ENCODE results near the gene RFC5. TPM values are rescaled to one million over a fixed set of nuclear protein-coding genes. Genes with fewer than 3 reads are reported as not detected.
A peak's percentile ranks its signal among the peaks of the same experiment; 100 is the strongest.

Gene RFC5
- total and polyA plus RNA-seq, 2 of the 13 experiments (the other 11 are each of a cell fraction or from before 2014, with no cell fraction given), result 16.8 to 51.4 TPM

DNA sequence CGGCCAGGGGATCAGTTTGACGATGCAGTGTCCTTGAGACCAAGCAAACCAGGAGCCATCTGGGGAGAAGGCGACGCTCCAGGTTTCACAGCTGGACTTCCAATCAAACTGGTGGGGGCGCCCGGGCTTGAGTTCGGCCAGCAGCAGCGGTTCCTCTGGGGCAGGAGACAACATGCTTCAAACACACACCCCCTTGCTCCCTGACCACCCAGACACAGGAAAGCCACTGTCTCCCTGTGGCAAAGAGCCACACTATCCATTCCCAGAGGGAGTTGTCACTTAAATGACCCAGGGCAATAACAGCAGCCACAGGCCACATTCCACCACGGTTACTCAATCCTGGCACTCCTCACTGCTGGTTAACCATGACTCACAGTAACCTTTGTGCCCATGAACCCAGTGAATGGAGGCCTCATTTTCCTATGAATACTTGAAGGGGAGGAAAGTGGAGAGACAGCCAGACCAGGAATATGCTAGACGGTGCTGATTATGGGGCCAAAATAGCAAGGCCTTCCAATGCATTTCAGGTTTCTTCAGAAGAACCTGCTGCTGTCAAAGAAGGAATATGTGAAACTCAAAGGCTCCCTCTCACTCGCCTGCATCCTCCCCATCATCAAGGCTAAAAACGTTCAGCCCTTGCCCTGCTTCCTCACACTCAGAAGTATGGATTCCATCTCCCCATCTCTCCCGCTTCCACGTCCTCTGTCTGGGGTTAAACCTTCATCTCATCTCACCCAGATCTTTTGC, 36.0 kb downstream of the RFC5 start (continued):
- TF ChIP-seq RCOR2 (CRISPR knock-in tag; IDR thresholded peaks at IDR 0.05), result peak; percentile 96
- TF ChIP-seq ZNF12 (CRISPR knock-in tag; IDR thresholded peaks at IDR 0.05), result peak; percentile 86; the same call in 1 of the 2 replicates
- TF ChIP-seq YEATS2 (CRISPR knock-in tag; IDR thresholded peaks at IDR 0.05; ENCODE audit: borderline replicate concordance), result peak; percentile 79; the same call in 1 of the 2 replicates
- TF ChIP-seq, protein P1, sequence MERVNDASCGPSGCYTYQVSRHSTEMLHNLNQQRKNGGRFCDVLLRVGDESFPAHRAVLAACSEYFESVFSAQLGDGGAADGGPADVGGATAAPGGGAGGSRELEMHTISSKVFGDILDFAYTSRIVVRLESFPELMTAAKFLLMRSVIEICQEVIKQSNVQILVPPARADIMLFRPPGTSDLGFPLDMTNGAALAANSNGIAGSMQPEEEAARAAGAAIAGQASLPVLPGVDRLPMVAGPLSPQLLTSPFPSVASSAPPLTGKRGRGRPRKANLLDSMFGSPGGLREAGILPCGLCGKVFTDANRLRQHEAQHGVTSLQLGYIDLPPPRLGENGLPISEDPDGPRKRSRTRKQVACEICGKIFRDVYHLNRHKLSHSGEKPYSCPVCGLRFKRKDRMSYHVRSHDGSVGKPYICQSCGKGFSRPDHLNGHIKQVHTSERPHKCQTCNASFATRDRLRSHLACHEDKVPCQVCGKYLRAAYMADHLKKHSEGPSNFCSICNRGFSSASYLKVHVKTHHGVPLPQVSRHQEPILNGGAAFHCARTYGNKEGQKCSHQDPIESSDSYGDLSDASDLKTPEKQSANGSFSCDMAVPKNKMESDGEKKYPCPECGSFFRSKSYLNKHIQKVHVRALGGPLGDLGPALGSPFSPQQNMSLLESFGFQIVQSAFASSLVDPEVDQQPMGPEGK (CRISPR knock-in tag; IDR thresholded peaks at IDR 0.05), result peak; percentile 90
- TF ChIP-seq ZSCAN31 (CRISPR knock-in tag; IDR thresholded peaks at IDR 0.05; ENCODE audit: low read depth), result peak; percentile 87
- TF ChIP-seq ZNF678 (CRISPR knock-in tag; IDR thresholded peaks at IDR 0.05), result no peak
- no peak for TF ChIP-seq ZNF329 (CRISPR knock-in tag; IDR thresholded peaks at IDR 0.05; ENCODE audit: low read depth)
- TF ChIP-seq CHCHD3 (CRISPR knock-in tag; IDR thresholded peaks at IDR 0.05), result no peak
- TF ChIP-seq KMT2A (CRISPR knock-in tag; IDR thresholded peaks at IDR 0.05), result peak; percentile 80; the same call in 1 of the 2 replicates
- peak; percentile 50; the same call in 1 of the 2 replicates for TF ChIP-seq ZNF652 (CRISPR knock-in tag; IDR thresholded peaks at IDR 0.05; ENCODE audit: borderline replicate concordance, low read depth)
- TF ChIP-seq SIN3B (IDR thresholded peaks at IDR 0.05; ENCODE audit: low read length), result no peak
- TF ChIP-seq MATR3 (CRISPR knock-in tag; IDR thresholded peaks at IDR 0.05), result no peak
- TF ChIP-seq ZFP41 (CRISPR knock-in tag; IDR thresholded peaks at IDR 0.05; ENCODE audit: borderline replicate concordance), result no peak
- no peak; the same call in 1 of the 2 replicates for TF ChIP-seq ZSCAN20 (CRISPR knock-in tag; IDR thresholded peaks at IDR 0.05; ENCODE audit: borderline replicate concordance)
- TF ChIP-seq ZNF569 (CRISPR knock-in tag; IDR thresholded peaks at IDR 0.05; ENCODE audit: borderline replicate concordance), result 0 out of 2 replicates have a peak, but pooled peaks have one; percentile 37
- TF ChIP-seq REXO4 (CRISPR knock-in tag; IDR thresholded peaks at IDR 0.05; ENCODE audit: borderline replicate concordance), result no peak
- TF ChIP-seq, protein P2, sequence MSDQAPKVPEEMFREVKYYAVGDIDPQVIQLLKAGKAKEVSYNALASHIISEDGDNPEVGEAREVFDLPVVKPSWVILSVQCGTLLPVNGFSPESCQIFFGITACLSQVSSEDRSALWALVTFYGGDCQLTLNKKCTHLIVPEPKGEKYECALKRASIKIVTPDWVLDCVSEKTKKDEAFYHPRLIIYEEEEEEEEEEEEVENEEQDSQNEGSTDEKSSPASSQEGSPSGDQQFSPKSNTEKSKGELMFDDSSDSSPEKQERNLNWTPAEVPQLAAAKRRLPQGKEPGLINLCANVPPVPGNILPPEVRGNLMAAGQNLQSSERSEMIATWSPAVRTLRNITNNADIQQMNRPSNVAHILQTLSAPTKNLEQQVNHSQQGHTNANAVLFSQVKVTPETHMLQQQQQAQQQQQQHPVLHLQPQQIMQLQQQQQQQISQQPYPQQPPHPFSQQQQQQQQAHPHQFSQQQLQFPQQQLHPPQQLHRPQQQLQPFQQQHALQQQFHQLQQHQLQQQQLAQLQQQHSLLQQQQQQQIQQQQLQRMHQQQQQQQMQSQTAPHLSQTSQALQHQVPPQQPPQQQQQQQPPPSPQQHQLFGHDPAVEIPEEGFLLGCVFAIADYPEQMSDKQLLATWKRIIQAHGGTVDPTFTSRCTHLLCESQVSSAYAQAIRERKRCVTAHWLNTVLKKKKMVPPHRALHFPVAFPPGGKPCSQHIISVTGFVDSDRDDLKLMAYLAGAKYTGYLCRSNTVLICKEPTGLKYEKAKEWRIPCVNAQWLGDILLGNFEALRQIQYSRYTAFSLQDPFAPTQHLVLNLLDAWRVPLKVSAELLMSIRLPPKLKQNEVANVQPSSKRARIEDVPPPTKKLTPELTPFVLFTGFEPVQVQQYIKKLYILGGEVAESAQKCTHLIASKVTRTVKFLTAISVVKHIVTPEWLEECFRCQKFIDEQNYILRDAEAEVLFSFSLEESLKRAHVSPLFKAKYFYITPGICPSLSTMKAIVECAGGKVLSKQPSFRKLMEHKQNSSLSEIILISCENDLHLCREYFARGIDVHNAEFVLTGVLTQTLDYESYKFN (CRISPR knock-in tag; conservative IDR thresholded peaks at IDR 0.05), result peak; percentile 97
- TF ChIP-seq GATAD2A (CRISPR knock-in tag; IDR thresholded peaks at IDR 0.05), result peak; percentile 98
- TF ChIP-seq KLF11 (CRISPR knock-in tag; IDR thresholded peaks at IDR 0.05), result 0 out of 2 replicates have a peak, but pooled peaks have one; percentile 76
- no peak for TF ChIP-seq ZBTB42 (CRISPR knock-in tag; IDR thresholded peaks at IDR 0.05)
- TF ChIP-seq SRF (IDR thresholded peaks at IDR 0.05; ENCODE audit: low read depth, low read length), result no peak
- TF ChIP-seq, protein P3, sequence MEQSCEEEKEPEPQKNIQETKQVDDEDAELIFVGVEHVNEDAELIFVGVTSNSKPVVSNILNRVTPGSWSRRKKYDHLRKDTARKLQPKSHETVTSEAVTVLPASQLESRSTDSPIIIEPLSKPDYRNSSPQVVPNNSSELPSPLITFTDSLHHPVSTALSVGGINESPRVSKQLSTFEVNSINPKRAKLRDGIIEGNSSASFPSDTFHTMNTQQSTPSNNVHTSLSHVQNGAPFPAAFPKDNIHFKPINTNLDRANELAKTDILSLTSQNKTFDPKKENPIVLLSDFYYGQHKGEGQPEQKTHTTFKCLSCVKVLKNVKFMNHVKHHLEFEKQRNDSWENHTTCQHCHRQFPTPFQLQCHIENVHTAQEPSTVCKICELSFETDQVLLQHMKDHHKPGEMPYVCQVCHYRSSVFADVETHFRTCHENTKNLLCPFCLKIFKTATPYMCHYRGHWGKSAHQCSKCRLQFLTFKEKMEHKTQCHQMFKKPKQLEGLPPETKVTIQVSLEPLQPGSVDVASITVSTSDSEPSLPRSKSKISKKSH (CRISPR knock-in tag; IDR thresholded peaks at IDR 0.05; ENCODE audit: borderline replicate concordance), result no peak
